K562 (cell line): Measurements from ENCODE around the gene MARVELD1. TPM values are rescaled to one million over a fixed set of nuclear protein-coding genes. Genes with fewer than 3 reads are reported as not detected.
A peak's percentile ranks its signal among the peaks of the same experiment; 100 is the strongest.

ENCODE experiments used
- BHLHE40 ChIP-seq: IDR thresholded peaks from 2 replicates; pipeline ENCODE4 v1.6.1; 2011; ENCODE audit warnings: low read length, improper control_type of control experiment
- CHCHD3 ChIP-seq: fragments of 250-450 bp; sonication (Bioruptor Pico); IDR thresholded peaks from 2 replicates; pipeline ENCODE4 v2.1.2; 2022; ENCODE audit warnings: mild to moderate bottlenecking
- CREM ChIP-seq: IDR thresholded peaks from 2 replicates; pipeline ENCODE4 v1.6.1; 2014; ENCODE audit warnings: antibody characterized with exemption, low read depth
- E2F1 ChIP-seq: sonication (generic); formaldehyde crosslinking; IDR thresholded peaks from 2 replicates; pipeline ENCODE4 v1.8.1; 2023; ENCODE audit warnings: mild to moderate bottlenecking, missing genetic modification reagents, moderate library complexity
- FOSL1 ChIP-seq: fragments of 200-800 bp; sonication (Bioruptor generic); conservative IDR thresholded peaks from 2 replicates; pipeline ENCODE4 v1.6.1; 2016; ENCODE audit warnings: missing genetic modification characterization, missing compliant biosample characterization
- ILK ChIP-seq: fragments of 450-650 bp; IDR thresholded peaks from 2 replicates; pipeline ENCODE4 v1.6.1; 2016; ENCODE audit warnings: missing genetic modification characterization, low read depth, mild to moderate bottlenecking, missing compliant biosample characterization, moderate library complexity, borderline replicate concordance
- JUND ChIP-seq, 2 experiments: IDR thresholded peaks; 2 replicates in 1 of 2; 3 replicates in 1 of 2; pipeline ENCODE4 v1.6.1; 2011; ENCODE audit warnings: borderline replicate concordance in 2 of 2, low read depth in 2 of 2, low read length in 2 of 2, improper control_type of control experiment in 1 of 2, missing biosample characterization in 1 of 2, missing genetic modification characterization in 1 of 2, missing genetic modification reagents in 1 of 2
- MTA2 ChIP-seq: fragments of 450-650 bp; IDR thresholded peaks from 2 replicates; pipeline ENCODE4 v1.6.1; 2016; ENCODE audit warnings: low read depth
- MXI1 ChIP-seq: IDR thresholded peaks from 2 replicates; pipeline ENCODE4 v1.6.1; 2011; ENCODE audit warnings: low read depth, mild to moderate bottlenecking, improper control_type of control experiment, low read length
- NELFE ChIP-seq: IDR thresholded peaks from 2 replicates; pipeline ENCODE4 v1.6.1; 2011; ENCODE audit warnings: mild to moderate bottlenecking; ENCODE audit not compliant: insufficient read depth, insufficient read length
- TEAD1 ChIP-seq, 2 experiments: fragments of 450-650 bp in 1 of 2; sonication (generic) in 1 of 2; formaldehyde crosslinking; IDR thresholded peaks; 2 replicates each; pipeline versions ENCODE4 v1.4.0 to v1.8.0; 2020 to 2022; ENCODE audit warnings: mild to moderate bottlenecking in 2 of 2, missing genetic modification reagents in 1 of 2
- U2AF1 ChIP-seq: fragments of 200-400 bp; formaldehyde crosslinking; optimal IDR thresholded peaks from 2 replicates; pipeline ENCODE3; 2017; ENCODE audit warnings: mild to moderate bottlenecking, low read depth, low read length, moderate library complexity
- ZBTB40 ChIP-seq, 2 experiments: fragments of 450-650 bp in 1 of 2; sonication (generic) in 1 of 2; formaldehyde crosslinking in 1 of 2; IDR thresholded peaks; 2 replicates each; pipeline versions ENCODE4 v1.7.1 to v1.9.0; 2016 to 2022; ENCODE audit warnings: inconsistent platforms in 1 of 2, mild to moderate bottlenecking in 1 of 2, missing genetic modification reagents in 1 of 2
- ZNF140 ChIP-seq: fragments of 250-450 bp; sonication (Bioruptor Pico); IDR thresholded peaks from 2 replicates; pipeline ENCODE4 v1.8.0; 2021; ENCODE audit warnings: moderate library complexity, mild to moderate bottlenecking, inconsistent platforms
- ZNF23 ChIP-seq: fragments of 250-450 bp; sonication (Bioruptor Pico); IDR thresholded peaks from 2 replicates; pipeline ENCODE4 v1.4.0; 2020; ENCODE audit warnings: mild to moderate bottlenecking
- ZNF398 ChIP-seq: fragments of 250-450 bp; sonication (Bioruptor Pico); IDR thresholded peaks from 2 replicates; pipeline ENCODE4 v1.8.0; 2021; ENCODE audit warnings: moderate library complexity, mild to moderate bottlenecking, inconsistent platforms
- polyA plus RNA-seq, 8 experiments: library from polyadenylated mRNA; depleted of rRNA in 4 of 8; stranded (reverse) in 5 of 8; unstranded in 3 of 8; fragments of >200 nt; fragmentation: Nextera tagmentation in 2 of 8; fragmentation: Illumina TruSeq in 1 of 8; extraction: Ambion mirVana in 2 of 8; extraction: Trizol in 1 of 8; gene quantifications; 2 replicates each; pipeline versions ENCODE4 v1.2.1 to v1.2.3, GENCODE V29; 2011 to 2014; ENCODE audit warnings: inconsistent platforms in 1 of 8, missing spikeins in 1 of 8
- total RNA-seq, 7 experiments: library from RNA; depleted of rRNA in 6 of 7; stranded (reverse); fragments of >200 nt in 6 of 7; fragmentation: Illumina TruSeq in 2 of 7; extraction: Trizol in 2 of 7; gene quantifications; 2 replicates each; pipeline versions ENCODE4 v1.2.1 to v1.2.3, GENCODE V29; 2011 to 2021; ENCODE audit warnings: low replicate concordance in 1 of 7

Gene MARVELD1
- total and polyA plus RNA-seq, 9 of the 15 experiments (the other 6 are each of a cell fraction or from before 2014, with no cell fraction given), result 2.7 to 12.5 (median 5.3) TPM

GRCh38 chr10:97689559-97690020 is 23.9 kb upstream of the MARVELD1 start (continued):
- no peak for TF ChIP-seq ZNF398 (CRISPR knock-in tag)
- TF ChIP-seq TEAD1 (CRISPR knock-in tag; IDR thresholded peaks at IDR 0.05), result peak in 1 of 2 experiments; percentile 84; a peak in 2 of 4 replicates
- no peak for TF ChIP-seq MXI1
- peak; percentile 72 for TF ChIP-seq BHLHE40
- no peak for TF ChIP-seq ZNF140 (CRISPR knock-in tag)
- no peak for TF ChIP-seq ZNF23 (CRISPR knock-in tag)
- TF ChIP-seq MTA2, result no peak
- TF ChIP-seq NELFE, result no peak
- no peak for TF ChIP-seq ZBTB40 (IDR thresholded peaks at IDR 0.05)
- TF ChIP-seq ZBTB40 (CRISPR knock-in tag; IDR thresholded peaks at IDR 0.05), result no peak
- 0 out of 2 replicates have a peak, but pooled peaks have one; percentile 46 for TF ChIP-seq JUND (IDR thresholded peaks at IDR 0.05; ENCODE audit: borderline replicate concordance, low read depth, low read length)
- TF ChIP-seq JUND (tag; IDR thresholded peaks at IDR 0.05; ENCODE audit: borderline replicate concordance, low read depth, low read length), result peak; percentile 52; the same call in 1 of the 3 replicates
- no peak for TF ChIP-seq CHCHD3
- TF ChIP-seq FOSL1 (tag), result peak; percentile 82
- no peak for TF ChIP-seq CREM
- no peak for TF ChIP-seq ILK (tag)
- no peak for TF ChIP-seq E2F1 (CRISPR knock-in tag)
- no peak for TF ChIP-seq U2AF1
